ENCODE data around the gene PRRT2. TPM values are rescaled to one million over a fixed set of nuclear protein-coding genes. Genes with fewer than 3 reads are reported as not detected.

Gene PRRT2
- polyA plus RNA-seq, 6 donors from 2014 or later: 0.10 to 0.97 TPM; not detected in 4

- H3K4me1 Mint-ChIP-seq: peaks cover 9 to 27% (median 22%) of the 10 kb centered on the region in 3 donors
- peak overlapping the region in 2 of 8 donors; percentile 12 to 41 for H3K4me3 Mint-ChIP-seq
- H3K27ac Mint-ChIP-seq: peak overlapping the region in 1 of 6 donors; percentile 33
- peaks cover 5 to 25% of the 10 kb centered on the region in 2 donors for H3K36me3 Mint-ChIP-seq
- ATAC-seq (ENCODE audit: low read depth in 2 of 2) (no peak), DNase-seq (no peak)
- no peaks in the 10 kb centered on the region for H3K27me3 Mint-ChIP-seq
- no peaks in the 10 kb centered on the region for H3K9me3 Mint-ChIP-seq
These were observed 46.3 kb downstream of the PRRT2 start for GRCh38 chr16:29858149-29858849.

- Mint-ChIP-seq H3K4me3 (peak overlapping the region in 4 of 8 donors; percentile 9 to 76 (median 57)), H3K4me1 (peaks cover 12 to 30% (median 26%) of the 10 kb centered on the region in 3 donors), H3K27me3 (no peaks in the 10 kb centered on the region), H3K36me3 (peaks cover 5 to 25% of the 10 kb centered on the region in 2 donors), H3K9me3 (no peaks in the 10 kb centered on the region), H3K27ac (no peak overlapping the region)
- no peak for ATAC-seq (ENCODE audit: low read depth in 2 of 2)
- no peak for DNase-seq
These were observed 47.0 kb downstream of the PRRT2 start for GRCh38 chr16:29858974-29859373.

- Mint-ChIP-seq H3K36me3 (peaks cover 5 to 25% of the 10 kb centered on the region in 2 donors), H3K4me1 (peaks cover 15 to 32% (median 26%) of the 10 kb centered on the region in 3 donors), H3K27ac (no peak overlapping the region), H3K4me3 (peak overlapping the region in 1 of 8 donors; percentile 85), H3K9me3 (no peaks in the 10 kb centered on the region), H3K27me3 (peaks cover 0 to 4% (median 0%) of the 10 kb centered on the region in 3 donors)
- DNase-seq (no peak), ATAC-seq (ENCODE audit: low read depth in 2 of 2) (no peak)
These were observed 48.2 kb downstream of the PRRT2 start for GRCh38 chr16:29860218-29860617.

- peaks cover 0 to 14% (median under 1%) of the 10 kb centered on the region in 3 donors for H3K27me3 Mint-ChIP-seq
- peaks cover 5 to 25% of the 10 kb centered on the region in 2 donors for H3K36me3 Mint-ChIP-seq
- ATAC-seq (ENCODE audit: low read depth in 2 of 2) (no peak), DNase-seq (no peak)
- H3K4me1 Mint-ChIP-seq: peaks cover 15 to 32% (median 26%) of the 10 kb centered on the region in 3 donors
- H3K4me3 Mint-ChIP-seq: peak overlapping the region; percentile 85 to 99 (median 94)
- H3K9me3 Mint-ChIP-seq: no peaks in the 10 kb centered on the region
- H3K27ac Mint-ChIP-seq: peak overlapping the region; percentile 87 to 100 (median 94)
These were observed 50.4 kb downstream of the PRRT2 start for GRCh38 chr16:29862383-29862883.

- ATAC-seq (ENCODE audit: low read depth in 2 of 2) (peak; percentile 98), DNase-seq (peak; percentile 93)
- Mint-ChIP-seq H3K9me3 (no peaks in the 10 kb centered on the region), H3K27ac (peak within 1 kb of the TSS; percentile 97 to 100 (median 99)), H3K4me3 (peak within 1 kb of the TSS; percentile 85 to 99 (median 94)), H3K4me1 (peaks cover 15 to 32% (median 26%) of the 10 kb centered on the region in 3 donors), H3K27me3 (peaks cover 0 to 19% (median 7%) of the 10 kb centered on the region in 3 donors), H3K36me3 (peaks cover 5 to 24% of the 10 kb centered on the region in 2 donors)
These were observed 51.1 kb downstream of the PRRT2 start, which contains the start of gene CDIPT for GRCh38 chr16:29862884-29863668. Gene CDIPT (minus strand): TSS chr16:29863226. CDS start chr16:29862857, 369 bp downstream.

GRCh38 chr16:29863669-29863984 lies 51.6 kb downstream of the PRRT2 start:
- ATAC-seq (ENCODE audit: low read depth in 2 of 2) (no peak), DNase-seq (no peak)
- H3K27ac Mint-ChIP-seq: peak overlapping the region; percentile 97 to 100 (median 99)
- peaks cover 5 to 18% of the 10 kb centered on the region in 2 donors for H3K36me3 Mint-ChIP-seq
- H3K4me1 Mint-ChIP-seq: peaks cover 15 to 32% (median 26%) of the 10 kb centered on the region in 3 donors
- H3K4me3 Mint-ChIP-seq: peak overlapping the region; percentile 85 to 99 (median 94)
- peaks cover 0 to 19% (median 7%) of the 10 kb centered on the region in 3 donors for H3K27me3 Mint-ChIP-seq
- H3K9me3 Mint-ChIP-seq: no peaks in the 10 kb centered on the region

- Mint-ChIP-seq H3K27ac (peak overlapping the region in 2 of 6 donors; percentile 65 to 82), H3K4me1 (peaks cover 15 to 32% (median 26%) of the 10 kb centered on the region in 3 donors), H3K27me3 (peaks cover 0 to 19% (median 7%) of the 10 kb centered on the region in 3 donors), H3K36me3 (peaks cover 5 to 12% of the 10 kb centered on the region in 2 donors), H3K9me3 (no peaks in the 10 kb centered on the region), H3K4me3 (no peak overlapping the region)
- no peak for ATAC-seq (ENCODE audit: low read depth in 2 of 2)
- no peak for DNase-seq
These were observed 52.2 kb downstream of the PRRT2 start for GRCh38 chr16:29864205-29864604.

Other genes with a start within 250 kb of the PRRT2 start
- gene SPN, start 148.9 kb upstream of the PRRT2 start, polyA plus RNA-seq (ENCODE audit: low read depth in 6 of 6): 1 to 10 TPM in 5 of 6 donors, not detected in 1; 2.0 to 3.3 (median 2.4) TPM
- gene QPRT, start 133.0 kb upstream of the PRRT2 start, polyA plus RNA-seq (ENCODE audit: low read depth in 6 of 6): not detected
- 10 to 100 TPM in 5 of 6 donors, 1 to 10 TPM in 1; 1.4 to 70.0 (median 29.5) TPM for gene C16orf54, start 66.2 kb upstream of the PRRT2 start, polyA plus RNA-seq (ENCODE audit: low read depth in 6 of 6)
- gene ZG16, start 33.9 kb upstream of the PRRT2 start, polyA plus RNA-seq (ENCODE audit: low read depth in 6 of 6): under 1 TPM in 1 of 6 donors, not detected in 5; 0.13 TPM
- 10 to 100 TPM; 24.0 to 29.6 (median 26.3) TPM for gene KIF22, start 21.4 kb upstream of the PRRT2 start, polyA plus RNA-seq (ENCODE audit: low read depth in 6 of 6)
- 10 to 100 TPM; 16.1 to 30.6 (median 23.2) TPM for gene MAZ, start 5.7 kb upstream of the PRRT2 start, polyA plus RNA-seq (ENCODE audit: low read depth in 6 of 6)
- gene PAGR1, start 4.0 kb downstream of the PRRT2 start, polyA plus RNA-seq (ENCODE audit: low read depth in 6 of 6): 10 to 100 TPM; 35.5 to 51.5 (median 46.9) TPM
- 10 to 100 TPM; 39.7 to 61.4 (median 43.9) TPM for gene MVP, start 8.3 kb downstream of the PRRT2 start, polyA plus RNA-seq (ENCODE audit: low read depth in 6 of 6)
- gene CDIPT, start 51.0 kb downstream of the PRRT2 start, polyA plus RNA-seq (ENCODE audit: low read depth in 6 of 6): 10 to 100 TPM; 58.1 to 79.1 (median 66.3) TPM
- gene SEZ6L2, start 87.4 kb downstream of the PRRT2 start, polyA plus RNA-seq (ENCODE audit: low read depth in 6 of 6): not detected
- gene ASPHD1, start 88.3 kb downstream of the PRRT2 start, polyA plus RNA-seq (ENCODE audit: low read depth in 6 of 6): not detected
- 10 to 100 TPM in 3 of 6 donors, 1 to 10 TPM in 3; 7.4 to 19.0 (median 10.4) TPM for gene KCTD13, start 114.0 kb downstream of the PRRT2 start, polyA plus RNA-seq (ENCODE audit: low read depth in 6 of 6)
- 100 to 1,000 TPM; 181 to 222 (median 186) TPM for gene TMEM219, start 149.9 kb downstream of the PRRT2 start, polyA plus RNA-seq (ENCODE audit: low read depth in 6 of 6)
- gene TAOK2, start 161.7 kb downstream of the PRRT2 start, polyA plus RNA-seq (ENCODE audit: low read depth in 6 of 6): 1 to 10 TPM; 2.3 to 8.5 (median 3.4) TPM
- 10 to 100 TPM; 10.7 to 21.8 (median 13.3) TPM for gene HIRIP3, start 183.4 kb downstream of the PRRT2 start, polyA plus RNA-seq (ENCODE audit: low read depth in 6 of 6)
- gene INO80E, start 184.0 kb downstream of the PRRT2 start, polyA plus RNA-seq (ENCODE audit: low read depth in 6 of 6): 1 to 10 TPM; 2.1 to 8.7 (median 6.9) TPM
- gene DOC2A, start 198.8 kb downstream of the PRRT2 start, polyA plus RNA-seq (ENCODE audit: low read depth in 6 of 6): not detected
- gene C16orf92, start 211.0 kb downstream of the PRRT2 start, polyA plus RNA-seq (ENCODE audit: low read depth in 6 of 6): not detected
- not detected for gene TLCD3B, start 219.1 kb downstream of the PRRT2 start, polyA plus RNA-seq (ENCODE audit: low read depth in 6 of 6)